Activated CD4-positive, alpha-beta memory T cell treated with anti-CD3 and anti-CD28 coated beads, Interleukin-2, amount 10 ng/mL, durations not matched to agents 7 days and 5 days (primary cell): ENCODE data around the gene FAM43A. TPM values are rescaled to one million over a fixed set of nuclear protein-coding genes. Genes with fewer than 3 reads are reported as not detected.
A peak's percentile ranks its signal among the peaks of the same experiment; 100 is the strongest.

ENCODE experiments used
- CTCF ChIA-PET: fragments of 350-600 bp; sonication (Branson Sonifier 250); formaldehyde crosslinking; loops from one replicate; lab custom pipeline; 2021; ENCODE audit warnings: antibody characterized with exemption, inconsistent platforms; lab: Charles Lee
- POLR2A ChIA-PET: fragments of 350-600 bp; sonication (Branson Sonifier 250); formaldehyde crosslinking; loops from one replicate; lab custom pipeline; 2021; ENCODE audit warnings: antibody characterized with exemption; lab: Charles Lee
- DNase-seq: peaks from one replicate; pipeline ENCODE4 v3.0.0-alpha.2; 2020
- H3K27ac Mint-ChIP-seq: one replicate; pipeline ENCODE4 v1.8.0; 2021; ENCODE audit warnings: mild to moderate bottlenecking, mixed read lengths
- H3K27me3 Mint-ChIP-seq: one replicate; pipeline ENCODE4 v1.8.0; 2021; ENCODE audit warnings: mixed read lengths
- H3K36me3 Mint-ChIP-seq: one replicate; pipeline ENCODE4 v1.8.0; 2021; ENCODE audit warnings: low read depth, mixed read lengths
- H3K4me1 Mint-ChIP-seq: one replicate; pipeline ENCODE4 v1.8.0; 2021; ENCODE audit warnings: mixed read lengths
- H3K4me3 Mint-ChIP-seq: one replicate; pipeline ENCODE4 v1.8.0; 2021; ENCODE audit warnings: mild to moderate bottlenecking, mixed read lengths
- H3K9me3 Mint-ChIP-seq: one replicate; pipeline ENCODE4 v1.8.0; 2021; ENCODE audit warnings: mixed read lengths
- total RNA-seq, 2 experiments: library from RNA; stranded (reverse); gene quantifications; one replicate each; pipeline ENCODE4 v1.2.3, GENCODE V29; 2021

The FAM43A gene
- total RNA-seq, 2 experiments from 2014 or later = 4.3 TPM

GRCh38 chr3:194676471-194676870, 9.2 kb upstream of the FAM43A start:
- DNase-seq = no peak
- Mint-ChIP-seq H3K27me3 (peaks cover 15% of the 10 kb centered on the region), H3K4me1 (peaks cover 27% of the 10 kb centered on the region), H3K9me3 (no peaks in the 10 kb centered on the region), H3K27ac (no peak overlapping the region), H3K36me3 (no peaks in the 10 kb centered on the region), H3K4me3 (no peak overlapping the region)
- ChIA-PET CTCF (interaction anchor here (9.4 kb wide), 1 partner anchor 9 kb away, joined by 232 read pairs; the partner anchor contains the start of gene FAM43A), POLR2A (interaction anchor here (7.6 kb wide), 1 partner anchor 10 kb away, joined by 71 read pairs; the partner anchor contains the start of gene FAM43A)

GRCh38 chr3:194680888-194681615, 4.6 kb upstream of the FAM43A start:
- ChIA-PET POLR2A (no interaction called here), CTCF (interaction anchor here (1.7 to 8.9 kb wide), 4 partner anchors 8 to 589 kb away, joined by 3 to 232 read pairs (median 46); partner anchors contain the start of genes LSG1 and XXYLT1)
- Mint-ChIP-seq H3K36me3 (no peaks in the 10 kb centered on the region), H3K9me3 (no peaks in the 10 kb centered on the region), H3K27ac (no peak overlapping the region), H3K4me3 (no peak overlapping the region), H3K27me3 (peaks cover 31% of the 10 kb centered on the region), H3K4me1 (peaks cover 37% of the 10 kb centered on the region)
- DNase-seq = no peak

DNA sequence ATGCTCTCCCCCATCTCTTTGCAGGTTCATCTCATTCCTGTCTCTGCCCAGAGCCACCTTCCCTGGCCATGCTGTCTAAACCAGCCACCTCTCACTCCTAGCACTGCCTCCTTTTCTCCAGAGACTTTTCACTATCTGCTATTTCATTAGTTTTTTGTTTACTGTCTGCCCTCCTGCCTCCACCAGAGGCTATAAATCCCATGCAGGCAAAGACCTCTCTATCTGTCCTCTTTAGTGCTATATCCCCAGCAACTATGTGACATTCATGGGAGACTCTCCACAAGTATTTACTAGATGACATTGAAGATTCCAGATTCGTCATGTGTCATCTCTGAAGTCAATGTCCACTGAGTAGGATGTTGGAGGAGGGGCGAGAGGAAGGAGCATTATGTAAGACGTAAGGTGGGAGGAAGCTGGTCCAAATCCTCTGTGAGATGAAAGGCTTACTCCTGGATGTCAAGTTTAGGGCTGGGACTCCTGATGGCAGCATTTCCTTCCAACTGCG, 3.4 kb upstream of the FAM43A start:
- DNase-seq = no peak
- H3K27ac Mint-ChIP-seq = no peak overlapping the region
- no peak overlapping the region for H3K4me3 Mint-ChIP-seq

DNA sequence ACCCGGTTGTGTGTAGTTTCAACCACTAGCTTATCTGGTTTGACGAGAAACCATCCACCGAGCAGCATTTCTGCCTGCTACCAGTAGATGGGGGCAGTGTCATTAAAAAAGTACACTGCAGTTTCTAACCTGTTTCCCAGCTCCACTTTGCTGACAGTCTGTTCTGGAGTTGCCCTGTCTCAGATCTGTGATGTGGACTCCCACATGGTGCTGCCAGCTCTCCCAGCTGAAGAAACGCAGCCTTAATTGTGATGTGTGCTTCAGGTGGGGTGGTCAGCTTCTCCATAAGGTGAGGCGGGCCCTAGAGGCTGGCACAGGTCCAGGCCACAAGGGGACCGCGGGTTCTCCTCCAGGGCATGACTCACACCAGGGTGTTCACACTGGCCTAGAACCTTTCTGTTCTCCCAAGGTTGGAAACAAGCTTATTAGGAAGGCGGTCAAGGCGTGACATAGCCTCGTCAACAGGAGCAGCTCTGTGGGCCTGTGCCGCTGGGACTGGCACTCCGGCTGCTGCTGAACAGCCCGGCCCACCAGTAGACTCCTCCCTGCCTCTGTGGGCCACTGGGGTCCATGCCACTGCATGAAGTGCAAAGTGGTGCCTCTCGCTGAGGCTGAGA, 2.9 kb upstream of the FAM43A start:
- Mint-ChIP-seq H3K4me1 (peaks cover 45% of the 10 kb centered on the region), H3K27ac (no peak overlapping the region), H3K36me3 (peaks cover 2% of the 10 kb centered on the region), H3K4me3 (no peak overlapping the region), H3K9me3 (no peaks in the 10 kb centered on the region), H3K27me3 (peaks cover 38% of the 10 kb centered on the region)
- POLR2A ChIA-PET = interaction anchor here (0.7 to 2.9 kb wide), 6 partner anchors 11 to 588 kb away, joined by 3 to 30 read pairs (median 4); partner anchors contain the start of genes LSG1 and XXYLT1
- CTCF ChIA-PET = interaction anchor here (0.6 to 8.9 kb wide), 26 partner anchors 9 to 860 kb away, joined by 3 to 232 read pairs (median 4); partner anchors contain the start of genes LSG1, PPP1R2 and XXYLT1
- DNase-seq = peak; percentile 71

More for the DNA sequence above, 3.4 kb upstream of the FAM43A start:
- Mint-ChIP-seq H3K9me3 (no peaks in the 10 kb centered on the region), H3K27me3 (peaks cover 35% of the 10 kb centered on the region), H3K36me3 (no peaks in the 10 kb centered on the region), H3K4me1 (peaks cover 42% of the 10 kb centered on the region)
- CTCF ChIA-PET = interaction anchor here (0.6 to 8.9 kb wide), 26 partner anchors 9 to 860 kb away, joined by 3 to 232 read pairs (median 4); partner anchors contain the start of genes LSG1, PPP1R2 and XXYLT1
- POLR2A ChIA-PET = interaction anchor here (0.7 to 2.9 kb wide), 6 partner anchors 10 to 589 kb away, joined by 3 to 30 read pairs (median 4); partner anchors contain the start of genes LSG1 and XXYLT1

- Mint-ChIP-seq H3K9me3 (no peaks in the 10 kb centered on the region), H3K36me3 (peaks cover 2% of the 10 kb centered on the region), H3K27me3 (peaks cover 38% of the 10 kb centered on the region), H3K4me1 (peaks cover 45% of the 10 kb centered on the region), H3K27ac (no peak overlapping the region), H3K4me3 (no peak overlapping the region)
- ChIA-PET POLR2A (interaction anchor here (2.0 to 2.9 kb wide), 2 partner anchors 11 to 587 kb away, joined by 6 to 30 read pairs; partner anchors contain the start of gene LSG1), CTCF (interaction anchor here (1.2 to 8.9 kb wide), 12 partner anchors 10 to 859 kb away, joined by 3 to 232 read pairs (median 6); partner anchors contain the start of genes LSG1, PPP1R2 and XXYLT1)
- DNase-seq = no peak
These were observed 2.3 kb upstream of the FAM43A start for GRCh38 chr3:194683380-194683779.

GRCh38 chr3:194685065-194685717, 492 bp upstream of the FAM43A start:
- Mint-ChIP-seq H3K27me3 (peaks cover 49% of the 10 kb centered on the region), H3K4me3 (peak overlapping the region; percentile 90), H3K36me3 (peaks cover 2% of the 10 kb centered on the region), H3K9me3 (no peaks in the 10 kb centered on the region), H3K27ac (peak overlapping the region; percentile 73), H3K4me1 (peaks cover 59% of the 10 kb centered on the region)
- DNase-seq = no peak
- ChIA-PET POLR2A (interaction anchor here (2.0 to 4.1 kb wide), 2 partner anchors 11 to 586 kb away, joined by 4 to 71 read pairs; partner anchors contain the start of gene LSG1), CTCF (interaction anchor here (1.0 to 8.9 kb wide), 3 partner anchors 12 to 575 kb away, joined by 4 to 232 read pairs (median 7); partner anchors contain the start of gene LSG1)

GRCh38 chr3:194686414-194686815, 732 bp downstream of the FAM43A start:
- no peaks in the 10 kb centered on the region for H3K9me3 Mint-ChIP-seq
- peak overlapping the region; percentile 65 for H3K27ac Mint-ChIP-seq
- ChIA-PET CTCF (interaction anchor here (1.0 to 8.9 kb wide), 6 partner anchors 14 to 574 kb away, joined by 3 to 232 read pairs (median 6); partner anchors contain the start of gene LSG1), POLR2A (interaction anchor here (0.6 to 4.1 kb wide), 9 partner anchors 13 to 850 kb away, joined by 3 to 71 read pairs (median 3); partner anchors contain the start of gene LSG1)
- peaks cover 59% of the 10 kb centered on the region for H3K4me1 Mint-ChIP-seq
- H3K27me3 Mint-ChIP-seq = peaks cover 43% of the 10 kb centered on the region
- H3K4me3 Mint-ChIP-seq = peak overlapping the region; percentile 90
- H3K36me3 Mint-ChIP-seq = peaks cover 2% of the 10 kb centered on the region
- DNase-seq = no peak

DNA sequence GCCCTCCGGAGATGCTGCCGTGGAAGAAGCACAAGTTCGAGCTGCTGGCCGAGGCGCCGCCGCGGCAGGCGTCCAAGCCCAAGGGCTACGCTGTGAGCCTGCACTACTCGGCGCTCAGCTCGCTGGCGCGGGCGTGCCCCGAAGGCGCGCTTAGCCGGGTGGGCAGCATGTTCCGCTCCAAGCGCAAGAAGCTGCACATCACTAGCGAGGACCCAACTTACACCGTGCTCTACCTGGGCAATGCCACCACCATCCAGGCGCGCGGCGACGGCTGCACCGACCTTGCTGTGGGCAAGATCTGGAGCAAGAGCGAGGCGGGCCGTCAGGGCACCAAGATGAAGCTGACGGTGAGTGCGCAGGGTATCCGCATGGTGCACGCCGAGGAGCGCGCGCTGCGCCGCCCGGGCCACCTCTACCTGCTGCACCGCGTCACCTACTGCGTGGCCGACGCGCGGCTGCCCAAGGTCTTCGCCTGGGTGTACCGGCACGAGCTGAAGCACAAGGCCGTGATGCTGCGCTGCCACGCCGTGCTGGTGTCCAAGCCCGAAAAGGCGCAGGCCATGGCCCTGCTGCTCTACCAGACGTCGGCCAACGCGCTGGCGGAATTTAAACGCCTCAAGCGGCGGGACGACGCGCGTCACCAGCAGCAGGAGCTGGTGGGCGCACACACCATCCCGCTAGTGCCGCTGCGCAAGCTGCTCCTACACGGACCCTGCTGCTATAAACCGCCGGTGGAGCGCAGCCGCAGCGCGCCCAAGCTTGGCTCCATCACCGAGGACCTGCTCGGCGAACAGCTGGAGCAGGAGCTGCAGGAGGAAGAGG, 1.3 kb downstream of the FAM43A start:
- ChIA-PET POLR2A (interaction anchor here (0.8 to 4.1 kb wide), 14 partner anchors 12 to 850 kb away, joined by 3 to 71 read pairs (median 4); partner anchors contain the start of gene LSG1), CTCF (interaction anchor here (0.9 to 8.9 kb wide), 21 partner anchors 13 to 583 kb away, joined by 3 to 232 read pairs (median 4); partner anchors contain the start of genes LSG1 and TMEM44)
- peak overlapping the region; percentile 90 for H3K4me3 Mint-ChIP-seq
- peak overlapping the region; percentile 69 for H3K27ac Mint-ChIP-seq
- no peaks in the 10 kb centered on the region for H3K9me3 Mint-ChIP-seq
- H3K36me3 Mint-ChIP-seq = peaks cover 2% of the 10 kb centered on the region
- DNase-seq = peak; percentile 24
- peaks cover 59% of the 10 kb centered on the region for H3K4me1 Mint-ChIP-seq
- peaks cover 43% of the 10 kb centered on the region for H3K27me3 Mint-ChIP-seq

DNA sequence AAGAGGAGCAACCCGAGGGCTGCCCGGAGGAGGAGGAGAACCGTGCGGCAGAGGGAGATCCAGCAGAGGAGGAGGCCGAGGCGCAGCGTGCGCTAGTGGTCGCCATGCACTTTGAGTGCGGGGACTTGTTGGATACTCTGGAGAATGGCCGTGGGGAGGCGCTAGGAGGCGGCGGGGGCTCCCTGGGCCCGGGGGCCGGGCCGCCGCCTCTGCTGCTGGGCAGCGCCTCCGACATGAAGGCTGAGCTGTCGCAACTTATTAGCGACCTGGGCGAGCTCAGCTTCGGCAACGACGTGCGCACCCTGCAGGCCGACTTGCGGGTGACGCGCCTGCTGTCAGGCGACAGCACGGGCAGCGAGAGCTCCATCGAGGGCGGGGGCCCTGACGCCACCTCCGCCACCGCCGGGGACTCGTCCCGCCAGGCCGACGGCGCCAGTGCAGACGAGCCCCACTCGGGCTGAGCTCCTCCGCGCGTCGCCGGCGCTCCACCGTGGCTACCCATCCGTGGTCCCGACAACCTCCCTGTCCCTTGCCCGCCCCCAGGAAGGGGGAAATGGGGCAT, 2.0 kb downstream of the FAM43A start:
- peaks cover 52% of the 10 kb centered on the region for H3K4me1 Mint-ChIP-seq
- POLR2A ChIA-PET = interaction anchor here (0.9 to 4.1 kb wide), 7 partner anchors 11 to 571 kb away, joined by 3 to 71 read pairs (median 4); partner anchors contain the start of gene LSG1

DNA sequence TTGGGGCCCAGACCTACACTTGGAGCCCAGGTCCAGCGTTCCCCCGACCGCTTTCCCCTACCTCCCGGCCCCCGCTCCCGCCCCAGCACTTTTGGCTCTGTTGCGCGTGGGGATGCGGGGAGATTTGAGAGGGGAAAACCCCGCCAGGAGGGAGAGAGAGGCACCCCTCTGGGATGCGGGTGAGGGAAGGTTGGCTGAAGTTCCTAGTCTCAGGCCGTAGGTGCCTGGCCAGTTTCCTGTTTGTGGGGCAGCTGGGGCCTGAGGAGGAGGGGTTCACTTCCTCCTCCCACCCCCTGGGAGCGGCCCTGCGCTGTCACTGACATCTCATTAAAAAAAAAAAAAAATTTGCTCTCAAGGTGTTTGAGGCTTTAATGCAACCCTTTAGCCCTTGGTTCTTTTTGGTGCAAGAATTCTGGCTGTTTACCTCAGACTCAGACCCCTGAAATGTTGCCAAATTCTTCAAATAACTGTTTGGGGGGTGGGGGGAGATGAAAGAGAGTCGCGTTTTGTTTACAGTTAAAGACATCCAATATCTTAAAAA, 2.6 kb downstream of the FAM43A start:
- Mint-ChIP-seq H3K9me3 (no peaks in the 10 kb centered on the region), H3K27ac (no peak overlapping the region), H3K4me3 (peak overlapping the region; percentile 31), H3K36me3 (peaks cover 2% of the 10 kb centered on the region), H3K4me1 (peaks cover 47% of the 10 kb centered on the region), H3K27me3 (peaks cover 40% of the 10 kb centered on the region)
- DNase-seq = peak; percentile 23
- ChIA-PET POLR2A (interaction anchor here (0.9 to 4.1 kb wide), 4 partner anchors 15 to 571 kb away, joined by 3 to 71 read pairs (median 4); partner anchors contain the start of gene LSG1), CTCF (interaction anchor here (0.8 to 8.9 kb wide), 19 partner anchors 12 to 582 kb away, joined by 3 to 232 read pairs (median 4); partner anchors contain the start of genes LSG1 and TMEM44)

More for the DNA sequence above, 2.0 kb downstream of the FAM43A start:
- Mint-ChIP-seq H3K4me3 (peak overlapping the region; percentile 90), H3K27ac (peak overlapping the region; percentile 69), H3K36me3 (peaks cover 2% of the 10 kb centered on the region), H3K27me3 (peaks cover 43% of the 10 kb centered on the region), H3K9me3 (no peaks in the 10 kb centered on the region)
- CTCF ChIA-PET = interaction anchor here (0.8 to 8.9 kb wide), 21 partner anchors 12 to 582 kb away, joined by 3 to 232 read pairs (median 4); partner anchors contain the start of genes LSG1 and TMEM44
- peak; percentile 83 for DNase-seq
